ENCODE measurements around the gene CEP170.

DNA sequence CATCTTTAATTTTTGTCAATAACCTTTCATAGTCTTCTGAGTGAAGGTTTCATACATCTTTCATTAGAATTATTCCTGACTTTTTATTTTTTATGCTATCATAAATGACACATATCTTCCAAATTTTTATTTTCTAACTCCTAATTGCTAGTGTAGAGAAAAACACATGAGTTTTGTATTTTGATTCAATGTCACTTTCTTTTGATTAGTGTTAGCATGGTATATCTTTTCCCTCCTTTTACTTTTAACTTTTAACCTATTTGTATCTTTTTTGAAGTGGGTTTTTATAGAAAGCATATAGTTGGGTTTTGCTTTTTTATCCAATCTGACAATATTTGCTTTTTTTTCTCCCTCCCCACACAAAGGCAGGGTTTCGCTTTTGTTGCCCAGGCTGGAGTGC is 44.0 kb upstream of the CEP170 start:
- no peak for TF ChIP-seq CTCF (IDR thresholded peaks at IDR 0.05)
- TF ChIP-seq POLR2A (IDR thresholded peaks at IDR 0.05), result no peak

Data from right lobe of liver (tissue), 4 donors.